ENCODE measurements around the gene TSC2. TPM values are rescaled to one million over a fixed set of nuclear protein-coding genes. Genes with fewer than 3 reads are reported as not detected.

Gene TSC2
- total RNA-seq, 1 donor from 2014 or later: 242 TPM

DNA sequence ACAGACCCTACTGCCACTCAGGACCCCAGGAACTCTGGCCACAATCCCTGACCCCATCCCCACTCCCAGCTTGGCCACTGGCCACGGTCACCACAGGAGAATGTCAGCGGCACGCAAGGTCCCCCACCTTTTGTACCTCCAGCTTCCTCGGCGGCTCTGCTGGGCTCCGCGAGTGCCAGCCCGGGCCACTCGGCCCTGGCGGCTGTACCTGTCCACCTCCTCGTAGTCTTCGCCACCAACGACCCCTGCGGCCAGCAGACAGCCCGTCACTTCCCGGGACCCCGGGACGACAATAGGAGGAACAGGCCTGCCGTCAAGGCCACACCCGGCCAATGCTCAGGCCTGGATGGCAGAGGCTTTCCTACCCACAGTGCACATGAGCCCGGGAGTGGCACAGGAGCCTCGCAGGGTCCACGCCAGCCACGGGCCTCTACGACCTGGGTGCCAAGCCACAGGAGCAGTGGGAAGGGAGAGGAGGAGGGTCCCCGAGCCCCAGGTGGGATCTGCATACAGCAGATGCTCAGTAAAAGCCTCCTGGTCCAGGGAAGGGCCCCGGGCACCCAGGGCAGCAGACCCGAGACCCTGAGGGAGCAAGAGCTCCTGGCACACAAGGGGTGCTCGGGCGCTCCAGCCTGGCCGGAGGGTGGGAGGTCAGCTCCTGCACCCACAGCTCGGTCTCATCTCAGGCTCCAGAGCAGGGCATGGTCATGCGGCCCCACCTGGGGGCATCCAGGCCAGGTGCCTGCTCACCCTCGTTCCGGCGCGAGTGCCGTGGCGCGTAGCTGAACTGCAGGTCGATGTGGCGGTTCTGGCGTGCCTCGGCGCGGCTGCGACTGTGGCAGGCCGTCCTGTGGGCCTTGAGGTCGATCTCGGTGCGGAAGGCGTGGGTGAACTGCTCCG, 46.1 kb upstream of the TSC2 start:
- Mint-ChIP-seq H3K4me3 (no peak overlapping the region), H3K27me3 (ENCODE audit: low read depth) (no peaks in the 10 kb centered on the region), H3K9me3 (no peaks in the 10 kb centered on the region), H3K4me1 (peaks cover 8% of the 10 kb centered on the region), H3K27ac (no peak overlapping the region), H3K36me3 (peaks cover 13% of the 10 kb centered on the region)
- no peak for TF ChIP-seq CTCF (IDR thresholded peaks at IDR 0.05; ENCODE audit: unreplicated experiment)
- peak in 1 of 2 experiments; percentile 19 for DNase-seq (ENCODE audit: low spot score in 2 of 2, unreplicated experiment in 2 of 2)

- H3K4me1 Mint-ChIP-seq: peaks cover 11% of the 10 kb centered on the region
- peaks cover 9% of the 10 kb centered on the region for H3K36me3 Mint-ChIP-seq
- no peaks in the 10 kb centered on the region for H3K27me3 Mint-ChIP-seq (ENCODE audit: low read depth)
- TF ChIP-seq CTCF (IDR thresholded peaks at IDR 0.05; ENCODE audit: unreplicated experiment): no peak
- DNase-seq (ENCODE audit: low spot score in 2 of 2, unreplicated experiment in 2 of 2): no peak
- H3K27ac Mint-ChIP-seq: no peak overlapping the region
- H3K4me3 Mint-ChIP-seq: no peak overlapping the region
- no peaks in the 10 kb centered on the region for H3K9me3 Mint-ChIP-seq
These were observed 45.2 kb upstream of the TSC2 start for GRCh38 chr16:2002406-2003230.

DNA sequence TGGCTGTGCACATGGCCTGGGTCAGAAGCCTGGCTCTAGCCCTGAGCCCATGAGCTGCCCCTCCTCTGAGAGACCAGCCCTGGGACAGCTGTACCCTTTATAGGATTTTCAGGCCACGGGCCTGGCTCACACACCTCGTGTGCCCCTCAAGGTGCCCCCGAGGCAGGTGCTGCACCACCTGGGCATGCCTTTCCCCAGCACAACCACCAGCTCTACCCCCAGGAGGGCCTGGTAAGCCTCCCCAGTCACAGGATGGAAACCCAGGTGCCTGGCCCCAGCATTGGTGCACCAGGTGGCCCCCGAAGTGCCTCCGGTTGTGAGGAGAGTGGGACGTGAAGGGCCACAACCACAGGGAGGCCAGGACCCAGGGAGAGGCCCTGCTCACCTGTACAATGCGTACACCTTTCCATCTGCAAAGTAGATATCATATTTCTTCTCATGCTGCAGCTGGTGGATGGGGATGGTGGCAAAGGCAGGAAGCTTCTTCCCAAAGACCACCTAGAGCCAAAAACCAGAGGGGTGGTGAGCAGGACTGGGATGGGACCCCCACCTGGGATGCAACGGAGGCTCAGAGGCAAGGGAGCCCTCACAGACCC, 44.5 kb upstream of the TSC2 start:
- Mint-ChIP-seq H3K27me3 (ENCODE audit: low read depth) (no peaks in the 10 kb centered on the region), H3K9me3 (no peaks in the 10 kb centered on the region), H3K27ac (no peak overlapping the region), H3K4me1 (peaks cover 17% of the 10 kb centered on the region), H3K4me3 (no peak overlapping the region), H3K36me3 (peaks cover 8% of the 10 kb centered on the region)
- TF ChIP-seq CTCF (IDR thresholded peaks at IDR 0.05; ENCODE audit: unreplicated experiment): no peak
- no peak for DNase-seq (ENCODE audit: low spot score in 2 of 2, unreplicated experiment in 2 of 2)

- Mint-ChIP-seq H3K27ac (no peak overlapping the region), H3K36me3 (peaks cover 8% of the 10 kb centered on the region)
- TF ChIP-seq CTCF (IDR thresholded peaks at IDR 0.05; ENCODE audit: unreplicated experiment): peak; percentile 91
These were observed 43.8 kb upstream of the TSC2 start for GRCh38 chr16:2003827-2004641.

More at GRCh38 chr16:2003827-2004641, 43.8 kb upstream of the TSC2 start:
- Mint-ChIP-seq H3K4me3 (no peak overlapping the region), H3K4me1 (peaks cover 24% of the 10 kb centered on the region), H3K9me3 (no peaks in the 10 kb centered on the region), H3K27me3 (ENCODE audit: low read depth) (no peaks in the 10 kb centered on the region)
- DNase-seq (ENCODE audit: low spot score in 2 of 2, unreplicated experiment in 2 of 2): peak; percentile 83 to 91
